C4-2B (cell line): Measurements from ENCODE around the gene UBE2E2.

ENCODE experiments used
- CTCF ChIP-seq: fragments of 450-650 bp; conservative IDR thresholded peaks from 2 replicates; pipeline ENCODE4 v1.5.1; 2017; ENCODE audit warnings: mild to moderate bottlenecking
- ZFX ChIP-seq: fragments of 450-650 bp; IDR thresholded peaks from 2 replicates; pipeline ENCODE4 v1.6.1; 2017

- no peak for TF ChIP-seq CTCF
- TF ChIP-seq ZFX, result no peak
Observed at GRCh38 chr3:23254282-23254681, 51.2 kb downstream of the UBE2E2 start.
